ENCODE measurements around the gene EEPD1.
"Not testable (repeated sequence)": the region's sequence is repeated elsewhere in the genome, so short reads cannot be mapped to it uniquely, and the experiment has no call there.

Gene EEPD1

GRCh38 chr7:36119005-36119706, 33.9 kb upstream of the EEPD1 start:
- Mint-ChIP-seq H3K27me3 (peaks cover 3% of the 10 kb centered on the region), H3K4me1 (ENCODE audit: low read depth) (peaks cover 27% of the 10 kb centered on the region), H3K27ac (no peak overlapping the region), H3K36me3 (peaks cover 8% of the 10 kb centered on the region), H3K9me3 (ENCODE audit: low read depth) (peaks cover 7% of the 10 kb centered on the region), H3K4me3 (no peak overlapping the region)

DNA sequence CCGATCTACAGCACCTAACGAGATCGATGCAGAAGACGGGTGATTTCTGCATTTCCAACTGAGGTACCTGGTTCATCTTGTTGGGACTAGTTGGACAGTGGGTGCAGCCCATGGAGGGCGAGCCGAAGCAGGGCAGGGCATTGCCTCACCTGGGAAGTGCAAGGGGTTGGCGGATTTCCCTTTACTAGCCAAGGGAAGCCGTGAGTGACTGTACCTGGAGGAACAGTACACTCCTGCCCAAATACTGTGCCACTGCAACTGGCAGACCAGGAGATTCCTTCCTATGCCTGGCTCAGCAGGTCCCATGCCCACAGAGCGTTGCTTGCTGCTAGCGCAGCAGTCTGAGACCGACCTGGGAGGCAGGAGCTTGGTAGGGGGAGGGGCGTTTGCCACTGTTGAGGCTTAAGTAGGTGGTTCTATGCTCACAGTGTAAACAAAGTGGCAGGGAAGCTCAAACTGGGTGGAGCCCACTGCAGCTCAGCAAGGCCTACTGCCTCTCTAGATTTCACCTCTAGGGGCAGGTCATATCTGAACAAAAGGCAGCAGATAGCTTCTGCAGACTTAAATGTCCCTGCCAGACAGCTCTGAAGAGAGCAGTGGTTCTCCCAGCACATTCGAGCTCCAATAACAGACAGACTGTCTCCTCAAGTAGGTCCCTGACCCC, 32.9 kb upstream of the EEPD1 start:
- peaks cover 25% of the 10 kb centered on the region for H3K4me1 Mint-ChIP-seq (ENCODE audit: low read depth)
- H3K4me3 Mint-ChIP-seq; H3K36me3 Mint-ChIP-seq; H3K27ac Mint-ChIP-seq; H3K27me3 Mint-ChIP-seq; H3K9me3 Mint-ChIP-seq (ENCODE audit: low read depth): not testable (repeated sequence)

DNA sequence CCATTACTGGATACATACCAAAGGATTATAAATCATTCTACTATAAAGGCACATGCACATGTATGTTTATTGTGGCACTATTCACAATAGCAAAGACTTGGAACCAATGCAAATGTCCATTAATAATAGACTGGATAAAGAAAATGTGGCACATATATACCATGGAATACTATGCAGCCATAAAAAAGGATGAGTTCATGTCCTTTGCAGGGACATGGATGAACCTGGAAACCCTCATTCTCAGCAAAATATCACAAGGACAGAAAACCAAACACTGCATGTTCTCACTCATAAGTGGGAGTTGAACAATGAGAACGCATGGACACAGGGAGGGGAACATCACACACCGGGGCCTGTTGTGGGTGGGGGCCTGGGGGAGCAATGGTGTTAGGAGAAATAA, 27.4 kb upstream of the EEPD1 start:
- H3K36me3 Mint-ChIP-seq; H3K27me3 Mint-ChIP-seq; H3K4me1 Mint-ChIP-seq (ENCODE audit: low read depth); H3K9me3 Mint-ChIP-seq (ENCODE audit: low read depth); H3K27ac Mint-ChIP-seq; H3K4me3 Mint-ChIP-seq: not testable (repeated sequence)

- H3K27me3 Mint-ChIP-seq = no peaks in the 10 kb centered on the region
- no peaks in the 10 kb centered on the region for H3K36me3 Mint-ChIP-seq
- H3K9me3 Mint-ChIP-seq (ENCODE audit: low read depth) = no peaks in the 10 kb centered on the region
- no peaks in the 10 kb centered on the region for H3K4me1 Mint-ChIP-seq (ENCODE audit: low read depth)
- no peak overlapping the region for H3K27ac Mint-ChIP-seq
- no peak overlapping the region for H3K4me3 Mint-ChIP-seq
These were observed 25.8 kb upstream of the EEPD1 start for GRCh38 chr7:36127075-36127740.

DNA sequence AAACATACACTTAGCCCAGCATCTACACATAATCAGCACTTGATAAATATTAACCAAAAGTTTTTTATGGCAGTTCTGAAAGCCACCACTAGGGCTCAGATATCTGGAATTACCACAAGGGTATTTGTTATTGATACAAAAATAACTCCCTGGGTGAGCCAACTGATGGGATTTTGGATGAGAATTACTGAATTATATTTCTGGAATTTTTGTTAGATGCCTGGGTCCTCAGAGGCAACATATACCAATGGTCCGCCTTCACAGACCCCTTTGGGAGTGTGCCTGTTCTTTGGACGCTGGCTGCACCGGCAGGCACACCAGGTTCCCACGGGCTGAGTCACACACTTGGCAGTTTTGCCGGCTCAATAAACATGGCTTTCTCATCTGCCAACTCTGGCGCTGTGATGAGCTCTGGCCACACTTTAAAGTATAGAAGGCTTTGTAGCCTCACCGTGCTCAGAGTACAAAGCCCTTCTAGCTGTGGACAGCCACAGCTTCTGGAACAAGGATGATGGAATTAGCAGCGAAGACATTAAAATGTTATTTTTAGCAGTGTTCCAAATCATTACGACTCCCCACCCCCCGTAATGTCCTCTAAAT, 24.5 kb upstream of the EEPD1 start:
- no peak overlapping the region for H3K4me3 Mint-ChIP-seq

DNA sequence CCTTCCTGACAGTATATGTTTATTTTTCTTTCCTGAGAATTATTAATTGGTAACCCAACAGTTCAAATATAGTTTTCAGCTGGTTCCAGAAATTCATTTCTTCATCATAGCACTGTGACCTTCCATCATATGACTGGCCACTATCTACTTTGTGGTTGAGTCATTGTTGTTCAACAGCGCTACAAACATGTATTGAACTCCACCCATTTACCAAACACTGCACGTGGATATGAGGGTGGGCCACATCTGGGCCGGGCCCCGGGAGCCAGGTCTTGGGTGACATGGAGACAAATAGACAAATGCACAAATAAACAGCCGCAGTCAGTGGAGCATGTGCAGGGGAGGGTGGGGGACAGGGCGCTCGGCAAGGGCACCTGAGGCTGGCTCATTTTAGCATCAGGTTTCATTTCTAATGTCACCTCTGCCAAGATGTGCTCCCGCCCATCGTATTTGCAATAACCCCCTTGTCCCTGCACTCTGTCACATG, 24.0 kb upstream of the EEPD1 start:
- Mint-ChIP-seq H3K9me3 (ENCODE audit: low read depth) (no peaks in the 10 kb centered on the region), H3K4me1 (ENCODE audit: low read depth) (no peaks in the 10 kb centered on the region), H3K27me3 (no peaks in the 10 kb centered on the region), H3K4me3 (no peak overlapping the region), H3K36me3 (no peaks in the 10 kb centered on the region), H3K27ac (no peak overlapping the region)

More for the DNA sequence above, 24.5 kb upstream of the EEPD1 start:
- Mint-ChIP-seq H3K4me1 (ENCODE audit: low read depth) (no peaks in the 10 kb centered on the region), H3K9me3 (ENCODE audit: low read depth) (no peaks in the 10 kb centered on the region), H3K27ac (no peak overlapping the region), H3K27me3 (no peaks in the 10 kb centered on the region), H3K36me3 (no peaks in the 10 kb centered on the region)

GRCh38 chr7:36130236-36130945, 22.7 kb upstream of the EEPD1 start:
- H3K4me3 Mint-ChIP-seq = no peak overlapping the region
- H3K4me1 Mint-ChIP-seq (ENCODE audit: low read depth) = no peaks in the 10 kb centered on the region
- no peaks in the 10 kb centered on the region for H3K27me3 Mint-ChIP-seq
- H3K36me3 Mint-ChIP-seq = no peaks in the 10 kb centered on the region
- H3K27ac Mint-ChIP-seq = no peak overlapping the region
- no peaks in the 10 kb centered on the region for H3K9me3 Mint-ChIP-seq (ENCODE audit: low read depth)

DNA sequence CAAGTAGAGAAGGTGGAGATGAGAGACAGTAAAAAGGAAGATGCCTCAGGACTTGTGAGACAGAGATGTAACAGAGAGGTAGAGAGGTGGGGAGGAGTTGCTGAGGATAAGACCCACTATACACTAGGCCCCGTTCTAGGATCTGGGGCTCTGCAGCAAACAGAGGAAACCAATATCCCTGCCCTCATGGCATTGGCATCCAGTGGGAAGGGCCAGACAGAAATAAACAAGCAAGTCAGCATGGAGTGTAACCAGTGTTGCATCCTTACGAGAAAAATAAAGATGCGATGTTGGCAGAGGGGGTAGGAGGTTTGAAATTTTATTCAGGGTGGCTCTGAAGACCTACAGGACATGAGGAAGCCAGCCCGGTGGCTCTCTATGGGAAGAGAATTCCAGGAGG, 22.0 kb upstream of the EEPD1 start:
- H3K27ac Mint-ChIP-seq = no peak overlapping the region
- no peak overlapping the region for H3K4me3 Mint-ChIP-seq
- H3K9me3 Mint-ChIP-seq (ENCODE audit: low read depth) = no peaks in the 10 kb centered on the region
- no peaks in the 10 kb centered on the region for H3K36me3 Mint-ChIP-seq
- H3K27me3 Mint-ChIP-seq = no peaks in the 10 kb centered on the region
- H3K4me1 Mint-ChIP-seq (ENCODE audit: low read depth) = no peaks in the 10 kb centered on the region

DNA sequence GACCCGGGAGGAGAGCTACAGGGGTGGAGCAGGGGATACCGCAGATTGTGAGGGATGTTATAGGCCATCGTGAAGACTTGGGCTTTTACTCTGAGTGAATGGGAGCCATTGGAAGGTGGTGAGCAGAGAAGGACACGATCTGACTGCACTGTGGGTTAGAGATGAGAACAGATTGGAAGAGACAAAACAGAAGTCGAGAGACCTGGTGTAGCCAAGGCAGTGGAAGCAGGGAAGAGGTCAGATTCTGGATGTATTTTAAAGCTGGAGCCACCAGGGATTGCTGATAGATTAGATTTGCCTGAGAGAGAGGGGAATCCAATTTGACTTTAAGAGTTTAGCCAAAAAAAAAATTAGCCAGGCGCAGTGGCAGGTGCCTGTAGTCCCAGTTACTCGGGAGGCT, 21.6 kb upstream of the EEPD1 start:
- Mint-ChIP-seq H3K27me3 (no peaks in the 10 kb centered on the region), H3K36me3 (no peaks in the 10 kb centered on the region), H3K4me1 (ENCODE audit: low read depth) (no peaks in the 10 kb centered on the region), H3K27ac (no peak overlapping the region), H3K9me3 (ENCODE audit: low read depth) (no peaks in the 10 kb centered on the region), H3K4me3 (no peak overlapping the region)

- no peaks in the 10 kb centered on the region for H3K27me3 Mint-ChIP-seq
- no peaks in the 10 kb centered on the region for H3K36me3 Mint-ChIP-seq
- H3K9me3 Mint-ChIP-seq (ENCODE audit: low read depth) = no peaks in the 10 kb centered on the region
- no peak overlapping the region for H3K27ac Mint-ChIP-seq
- H3K4me1 Mint-ChIP-seq (ENCODE audit: low read depth) = no peaks in the 10 kb centered on the region
- no peak overlapping the region for H3K4me3 Mint-ChIP-seq
These were observed 21.0 kb upstream of the EEPD1 start for GRCh38 chr7:36132012-36132411.

DNA sequence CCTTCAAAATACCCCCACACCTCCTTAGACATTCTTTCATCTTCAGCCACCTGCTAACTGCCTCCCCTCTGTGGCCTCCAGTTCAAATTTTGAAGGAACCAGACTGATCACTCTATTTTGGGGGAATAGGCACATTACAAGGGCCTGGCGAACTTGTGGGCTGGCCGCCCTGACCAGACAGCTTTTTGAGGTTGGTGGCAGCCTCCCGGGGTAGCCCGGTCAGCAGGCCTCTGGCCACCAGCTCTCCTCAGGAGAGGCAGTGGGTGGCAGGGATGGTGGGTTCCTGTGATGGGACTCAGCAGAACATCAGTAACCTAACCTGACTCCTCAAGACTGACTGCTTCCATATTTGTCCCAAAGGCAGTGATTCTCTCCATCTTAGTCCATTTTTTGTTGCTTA, 17.4 kb upstream of the EEPD1 start:
- H3K36me3 Mint-ChIP-seq = no peaks in the 10 kb centered on the region
- no peaks in the 10 kb centered on the region for H3K9me3 Mint-ChIP-seq (ENCODE audit: low read depth)
- H3K4me3 Mint-ChIP-seq = no peak overlapping the region
- H3K27me3 Mint-ChIP-seq = no peaks in the 10 kb centered on the region
- H3K27ac Mint-ChIP-seq = no peak overlapping the region
- H3K4me1 Mint-ChIP-seq (ENCODE audit: low read depth) = no peaks in the 10 kb centered on the region

DNA sequence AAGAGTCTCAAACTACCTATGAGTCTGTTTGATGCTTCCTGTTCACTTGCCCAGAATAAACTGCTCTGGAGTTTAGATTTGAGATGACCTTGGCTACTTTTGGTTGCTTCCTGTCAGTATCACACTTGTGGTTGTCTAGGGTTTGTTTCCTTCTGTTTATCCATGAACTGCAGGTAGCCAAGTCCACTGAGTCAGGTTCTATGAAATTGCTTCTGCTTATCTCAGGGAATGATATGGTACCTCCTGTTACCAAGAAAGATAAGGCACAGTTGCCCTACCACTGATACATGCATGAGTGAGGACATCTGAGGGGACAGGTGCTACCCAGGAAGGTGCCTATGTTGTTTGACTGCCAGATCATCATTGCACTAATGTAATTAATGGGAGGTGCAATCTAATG, 15.8 kb upstream of the EEPD1 start:
- Mint-ChIP-seq H3K4me3 (no peak overlapping the region), H3K27me3 (no peaks in the 10 kb centered on the region), H3K4me1 (ENCODE audit: low read depth) (no peaks in the 10 kb centered on the region), H3K27ac (no peak overlapping the region), H3K9me3 (ENCODE audit: low read depth) (no peaks in the 10 kb centered on the region), H3K36me3 (peaks cover 2% of the 10 kb centered on the region)

- H3K36me3 Mint-ChIP-seq = peaks cover 2% of the 10 kb centered on the region
- H3K27ac Mint-ChIP-seq = no peak overlapping the region
- no peaks in the 10 kb centered on the region for H3K27me3 Mint-ChIP-seq
- H3K4me1 Mint-ChIP-seq (ENCODE audit: low read depth) = no peaks in the 10 kb centered on the region
- no peaks in the 10 kb centered on the region for H3K9me3 Mint-ChIP-seq (ENCODE audit: low read depth)
- no peak overlapping the region for H3K4me3 Mint-ChIP-seq
These were observed 15.3 kb upstream of the EEPD1 start for GRCh38 chr7:36137754-36138153.

DNA sequence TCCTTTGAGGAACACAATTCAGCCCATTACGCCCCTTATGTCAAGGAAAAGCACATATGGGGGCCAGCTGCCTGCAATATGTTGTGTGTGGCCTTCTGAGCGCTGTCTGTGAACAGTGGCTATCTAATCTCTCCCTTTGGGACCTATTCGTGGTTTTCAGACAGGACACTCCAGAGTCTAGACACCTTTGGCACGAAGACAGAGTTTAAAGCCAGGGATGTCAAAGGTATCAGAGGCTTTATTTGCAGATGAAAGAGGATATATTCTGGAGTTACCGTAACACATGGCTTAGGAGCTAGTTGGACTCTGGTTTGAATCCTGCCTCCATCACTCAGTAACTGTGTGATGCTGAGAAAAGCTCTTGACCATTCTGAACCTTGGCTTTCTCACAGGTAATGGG, 14.8 kb upstream of the EEPD1 start:
- Mint-ChIP-seq H3K4me1 (ENCODE audit: low read depth) (no peaks in the 10 kb centered on the region), H3K4me3 (no peak overlapping the region), H3K27ac (no peak overlapping the region), H3K9me3 (ENCODE audit: low read depth) (no peaks in the 10 kb centered on the region), H3K27me3 (no peaks in the 10 kb centered on the region), H3K36me3 (peaks cover 2% of the 10 kb centered on the region)

DNA sequence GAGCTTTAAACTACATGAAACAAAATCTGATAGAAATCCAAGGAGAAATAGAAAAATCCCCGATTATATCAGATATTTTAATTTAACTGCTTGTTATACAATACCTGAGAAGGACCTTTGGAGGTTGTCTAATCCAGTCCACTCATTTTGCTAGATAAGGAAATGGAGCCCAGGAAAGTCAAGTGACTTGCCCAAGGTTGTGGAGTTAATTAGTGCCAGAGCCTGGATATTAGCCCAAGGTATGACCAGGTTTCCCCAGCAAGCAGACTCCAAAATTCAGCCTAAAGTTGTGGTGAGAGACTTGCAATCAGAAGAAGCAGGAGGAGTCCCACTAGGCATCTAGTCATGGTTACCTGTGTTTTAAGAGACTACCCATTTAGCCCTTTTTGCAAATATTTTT, 11.7 kb upstream of the EEPD1 start:
- H3K4me1 Mint-ChIP-seq (ENCODE audit: low read depth) = no peaks in the 10 kb centered on the region
- H3K27ac Mint-ChIP-seq = no peak overlapping the region
- no peaks in the 10 kb centered on the region for H3K9me3 Mint-ChIP-seq (ENCODE audit: low read depth)
- H3K27me3 Mint-ChIP-seq = no peaks in the 10 kb centered on the region
- no peak overlapping the region for H3K4me3 Mint-ChIP-seq
- peaks cover 2% of the 10 kb centered on the region for H3K36me3 Mint-ChIP-seq

Measured in activated naive CD8-positive, alpha-beta T cell (primary cell).